ENCODE data around the gene LVRN.
"Not testable (repeated sequence)": the region's sequence is repeated elsewhere in the genome, so short reads cannot be mapped to it uniquely, and the experiment has no call there.

LVRN gene

GRCh38 chr5:115962239-115962564 is at the start of gene LVRN:
LVRN (plus strand) TSS chr5:115962475; CDS start chr5:115962618, 143 bp downstream.
- no peak for DNase-seq

- not testable (repeated sequence) for DNase-seq
Observed at GRCh38 chr5:115913623-115914400, 48.5 kb upstream of the LVRN start.

- no peak for DNase-seq
Observed at GRCh38 chr5:115920171-115920725, 42.0 kb upstream of the LVRN start.

DNA sequence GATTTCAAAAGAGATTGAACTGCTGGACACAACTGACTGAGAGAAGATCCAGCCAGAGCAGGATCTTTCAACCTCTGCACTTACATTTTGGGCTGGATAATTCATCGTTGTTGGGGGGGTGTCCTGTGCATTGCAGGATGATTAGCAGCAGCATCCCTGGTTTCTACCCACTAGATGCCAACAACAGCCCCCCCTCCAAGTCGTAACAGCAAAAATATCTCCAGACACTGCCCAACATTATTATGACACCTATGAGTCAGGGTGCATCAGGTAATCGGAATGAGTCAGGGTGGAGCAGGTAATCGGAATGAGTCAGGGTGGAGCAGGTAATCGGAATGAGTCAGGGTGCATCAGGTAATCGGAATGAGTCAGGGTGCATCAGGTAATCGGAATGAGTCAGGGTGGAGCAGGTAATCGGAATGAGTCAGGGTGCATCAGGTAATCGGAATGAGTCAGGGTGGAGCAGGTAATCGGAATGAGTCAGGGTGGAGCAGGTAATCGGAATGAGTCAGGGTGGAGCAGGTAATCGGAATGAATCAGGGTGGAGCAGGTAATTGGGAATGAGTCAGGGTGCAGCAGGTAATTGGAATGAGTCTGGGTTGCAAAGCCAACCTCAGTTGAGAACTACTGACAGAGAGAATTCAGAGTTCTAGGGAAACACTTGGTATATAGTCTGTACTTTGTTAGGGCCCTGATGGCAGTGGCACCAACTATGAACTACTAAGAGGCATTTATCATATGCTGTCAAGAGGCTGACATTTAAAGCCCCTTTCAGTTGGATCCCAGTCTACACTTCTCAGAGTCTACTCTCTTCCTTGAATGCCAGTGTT is 33.5 kb upstream of the LVRN start:
- DNase-seq: not testable (repeated sequence)

GRCh38 chr5:115930171-115930570 is 32.1 kb upstream of the LVRN start:
- not testable (repeated sequence) for DNase-seq

GRCh38 chr5:115930630-115931337 is 31.5 kb upstream of the LVRN start:
- DNase-seq: no peak

GRCh38 chr5:115932991-115933390 is 29.3 kb upstream of the LVRN start:
- DNase-seq: no peak

DNA sequence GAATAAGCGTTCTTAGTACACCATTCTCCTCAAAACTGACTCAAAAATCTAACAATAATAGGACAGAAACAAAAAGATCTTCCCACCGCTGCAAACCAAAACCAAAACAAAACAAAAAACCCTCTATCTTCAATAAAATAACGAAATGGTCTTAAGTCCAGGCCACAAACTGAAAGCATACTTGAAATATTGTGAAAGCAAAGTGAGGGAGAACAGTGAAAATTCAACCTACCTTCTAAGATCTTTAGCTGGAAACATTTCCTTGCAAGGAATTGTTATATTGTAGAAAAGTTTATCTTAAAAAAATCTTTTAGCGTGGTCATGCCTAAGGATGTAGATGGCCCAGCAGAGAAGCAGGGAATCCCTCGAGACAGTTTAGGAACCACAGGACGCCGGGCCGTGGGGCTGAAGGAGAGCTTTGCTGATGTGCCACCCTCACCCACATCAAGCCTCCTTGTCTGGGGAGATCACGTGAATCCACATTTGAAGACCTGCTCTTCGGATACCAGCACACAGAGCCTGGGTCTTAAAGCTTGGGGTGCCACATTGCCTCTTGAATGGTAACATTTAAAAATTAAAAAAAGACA is 27.8 kb upstream of the LVRN start:
- DNase-seq: no peak

DNA sequence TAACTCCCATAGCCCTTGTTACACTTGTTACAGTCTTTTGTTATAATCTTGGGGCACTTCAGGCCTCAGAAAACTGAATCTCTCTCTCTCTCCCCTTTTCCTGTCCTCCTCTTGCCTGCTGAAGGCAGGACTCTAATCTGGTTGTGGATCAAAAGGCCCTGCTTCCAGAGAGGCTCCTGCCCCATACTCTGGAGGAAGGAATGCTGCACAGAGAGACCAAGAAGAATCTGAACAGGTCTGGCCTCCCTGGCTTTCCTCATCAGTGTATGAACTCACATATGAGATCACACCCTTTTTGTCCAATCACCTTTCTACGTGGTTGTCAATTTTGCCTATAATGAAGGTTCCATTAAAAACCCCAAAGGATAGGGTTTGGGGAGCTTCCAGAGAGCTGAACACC is 26.2 kb upstream of the LVRN start:
- DNase-seq: no peak

DNA sequence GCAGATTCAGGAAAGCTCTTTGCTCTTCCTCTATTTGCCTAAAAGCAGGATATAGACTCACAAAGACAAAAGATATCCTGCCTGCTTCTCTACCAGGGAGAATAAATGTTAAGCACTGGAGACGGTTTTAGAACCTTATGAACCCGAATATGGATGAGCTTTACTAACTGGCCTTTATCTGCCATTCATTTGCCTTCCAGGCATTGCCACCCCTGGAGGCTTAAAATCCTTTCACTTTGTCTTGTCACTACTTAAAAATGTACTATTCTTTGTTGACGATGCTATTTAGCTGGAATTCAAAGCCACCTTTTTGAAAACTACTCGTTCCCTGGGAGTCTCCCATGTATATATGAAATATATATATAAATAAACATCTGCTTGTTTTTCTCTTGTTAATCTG is 23.2 kb upstream of the LVRN start:
- DNase-seq: no peak

DNA sequence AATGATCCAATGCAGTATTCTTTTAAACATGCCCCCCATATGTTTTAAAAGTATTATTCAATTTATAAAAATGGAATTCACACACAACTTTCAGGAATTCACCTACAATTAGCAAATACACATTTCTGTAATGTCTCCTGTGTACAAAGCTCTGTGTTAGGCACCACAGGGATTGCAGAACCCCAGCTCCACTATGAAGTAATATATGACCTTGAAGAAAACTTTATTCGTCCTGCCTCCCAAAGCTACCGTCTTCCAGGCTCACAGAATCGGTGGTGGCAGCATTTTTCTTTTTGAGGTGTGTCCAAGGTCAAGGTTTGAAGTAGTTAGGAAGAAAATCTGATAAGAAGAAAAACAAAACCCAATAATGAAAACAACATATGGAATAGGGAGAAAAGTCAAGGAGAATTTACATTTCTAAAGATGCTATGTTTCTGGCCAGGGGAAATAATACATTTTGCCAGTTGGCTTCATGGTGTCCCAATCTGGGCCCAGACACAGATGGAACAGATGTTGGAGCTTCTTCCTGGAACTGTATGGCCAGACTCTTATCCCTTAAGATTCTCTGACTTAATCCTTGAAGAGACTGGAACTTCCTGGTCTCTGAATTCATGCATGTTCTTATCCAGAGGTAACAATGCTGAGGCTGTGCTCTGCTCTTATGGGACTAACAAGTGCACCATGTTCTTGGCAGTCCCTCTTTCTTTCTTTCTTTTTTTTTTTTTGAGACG is 22.0 kb upstream of the LVRN start:
- no peak for DNase-seq

DNA sequence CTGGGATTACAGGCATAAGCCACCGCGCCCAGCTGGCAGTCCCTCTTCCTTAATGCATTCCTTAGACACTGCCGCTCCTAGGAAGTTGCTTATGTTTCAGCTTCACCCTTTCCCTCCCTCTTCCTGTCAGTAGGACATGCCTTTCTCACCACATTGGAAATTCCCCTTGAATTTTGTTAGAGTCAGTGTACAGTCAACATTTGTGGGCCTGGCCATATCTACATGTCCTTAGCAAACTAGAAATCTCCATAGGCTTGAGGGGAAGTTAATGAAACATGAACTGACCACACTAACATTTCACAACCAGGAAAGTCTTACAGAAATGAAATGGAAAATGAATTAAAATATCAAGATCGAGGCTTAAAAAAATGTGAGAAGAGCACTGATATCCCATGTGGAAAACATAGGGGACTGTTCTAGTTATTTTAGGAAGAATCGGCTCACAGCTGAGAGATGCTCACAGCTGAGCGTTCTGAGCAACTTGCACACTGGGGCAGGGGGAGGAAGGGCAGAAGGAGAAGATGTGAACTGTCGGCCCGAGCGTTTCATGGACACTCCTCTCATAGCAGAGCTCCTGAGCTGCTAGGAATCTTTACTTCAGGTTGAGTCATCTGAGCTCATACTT is 21.1 kb upstream of the LVRN start:
- no peak for DNase-seq

GRCh38 chr5:115944501-115944900 is 17.8 kb upstream of the LVRN start:
- no peak for DNase-seq

DNA sequence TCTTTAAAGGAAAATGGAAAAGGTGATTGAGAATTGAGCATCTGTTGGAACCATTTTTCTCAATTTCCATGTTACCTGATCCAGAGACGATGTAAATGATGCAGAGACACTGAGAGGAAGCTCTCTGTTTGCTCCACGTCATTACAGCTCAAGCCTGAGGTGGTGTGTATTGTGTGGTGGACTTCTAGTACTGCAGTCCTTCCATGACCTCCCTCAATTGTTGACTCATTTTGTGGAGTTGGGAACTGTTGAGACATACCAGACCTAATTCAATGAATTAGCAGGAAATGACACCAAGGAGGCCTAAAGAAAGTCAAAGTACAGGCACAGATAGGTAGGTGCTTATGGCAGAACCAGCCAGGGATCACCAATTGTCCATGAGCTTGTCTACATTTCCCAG is 15.6 kb upstream of the LVRN start:
- no peak for DNase-seq

DNA sequence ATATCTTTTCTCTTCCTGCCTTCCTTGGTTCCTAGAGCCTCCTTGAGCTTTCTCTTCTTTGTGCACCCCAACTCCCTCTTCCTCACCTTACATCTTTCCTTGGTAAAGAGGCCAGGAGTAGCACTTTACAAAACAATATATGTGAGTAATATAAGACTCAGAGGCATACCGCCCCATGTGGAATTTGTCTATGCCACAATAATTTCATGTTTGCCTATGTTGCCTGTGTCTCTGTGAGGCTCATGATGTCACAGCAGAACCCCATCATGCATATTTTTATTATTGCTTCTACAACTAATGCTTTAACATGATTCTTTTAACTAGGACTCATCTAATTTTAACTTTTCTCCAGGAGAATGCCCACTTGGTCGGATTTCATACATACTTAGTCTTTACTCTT is 15.0 kb upstream of the LVRN start:
- DNase-seq: no peak

- DNase-seq: no peak
Observed at GRCh38 chr5:115948091-115948534, 14.2 kb upstream of the LVRN start.

- no peak for DNase-seq
Observed at GRCh38 chr5:115949096-115949495, 13.2 kb upstream of the LVRN start.

- DNase-seq: no peak
Observed at GRCh38 chr5:115952588-115952987, 9.7 kb upstream of the LVRN start.

DNA sequence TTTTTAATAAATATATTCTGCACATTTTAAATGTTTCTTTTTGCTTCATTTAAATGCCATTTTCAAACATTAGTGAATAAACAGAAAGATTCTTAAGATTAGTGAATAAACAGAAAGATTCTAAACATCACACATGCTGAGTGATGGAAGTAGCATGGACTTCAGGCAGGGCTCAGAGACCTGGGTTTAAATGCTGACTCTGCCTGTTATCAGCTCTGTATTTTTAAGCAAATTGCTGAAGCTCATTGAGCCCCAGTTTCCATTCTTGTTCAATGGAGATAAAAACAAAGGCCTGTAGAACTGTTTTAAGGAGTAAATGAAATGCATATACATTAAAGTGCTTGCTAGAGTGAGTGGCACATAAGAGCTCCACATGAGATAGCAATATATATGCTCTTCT is 8.1 kb upstream of the LVRN start:
- DNase-seq: no peak

GRCh38 chr5:115956957-115957356 is 5.3 kb upstream of the LVRN start:
- DNase-seq: no peak

DNA sequence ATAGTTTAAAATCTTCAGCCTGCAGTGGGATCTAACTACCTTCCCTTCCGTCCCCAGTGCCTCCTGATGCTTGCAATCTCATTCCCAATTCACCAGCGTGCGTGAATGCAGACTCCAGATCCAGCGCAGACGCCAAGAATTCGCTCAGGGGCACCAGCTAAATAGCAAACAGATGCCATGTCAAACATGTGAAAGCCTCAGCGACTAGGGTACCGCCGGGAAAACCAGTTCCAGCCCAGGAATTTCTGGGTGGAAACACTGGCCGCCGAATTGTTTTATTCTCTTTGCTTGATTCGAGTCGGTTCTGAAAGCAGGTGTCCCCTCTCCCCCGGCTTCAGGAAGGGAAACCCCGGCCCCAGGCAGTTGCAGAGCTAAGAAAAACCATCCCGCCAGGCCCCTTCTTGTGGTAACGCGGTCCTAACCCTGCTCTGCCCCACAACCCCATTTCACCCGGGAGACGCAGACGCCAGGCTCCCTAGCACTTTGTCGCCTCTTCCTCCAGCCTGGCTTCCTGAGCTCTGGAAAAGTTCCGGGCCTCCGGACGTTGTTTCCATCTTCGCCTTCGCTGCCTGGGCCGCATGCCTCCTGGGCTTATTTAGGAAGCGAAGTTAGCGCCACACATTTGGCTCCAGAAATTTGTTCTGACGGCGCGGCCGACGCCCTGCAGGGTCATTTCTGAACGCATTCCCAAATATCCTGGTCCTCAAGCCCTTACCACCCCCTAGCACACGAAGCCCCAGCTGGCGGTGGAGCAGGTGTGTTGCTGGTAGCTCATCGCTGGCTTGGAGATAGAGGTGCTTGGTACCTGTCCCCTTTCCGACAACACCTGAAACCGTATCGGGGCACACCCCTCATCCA is 665 bp upstream of the LVRN start:
- no peak for DNase-seq

Measured in midbrain (tissue), 1 donor.